GM13977 (cell line): ENCODE data around the gene RGS3.

Experiments
- DNase-seq: peaks from one replicate; pipeline ENCODE4 v3.0.0; 2012; ENCODE audit warnings: low spot score
- in situ Hi-C: fragments of 300-500 bp; cut with MboI; formaldehyde crosslinking; loops from one replicate; pipeline ENCODE4 v1.12.0; 2022; ENCODE audit warnings: low sequenced_read_pairs, low pct_unique_long_range_greater_than_20kb, mixed read lengths, inconsistent platforms; ENCODE audit not compliant: unreplicated experiment
- TF ChIP-seq, protein P1 (sequence below): IDR thresholded peaks from 2 replicates; pipeline ENCODE4 v1.5.1; 2012; ENCODE audit warnings: mild to moderate bottlenecking, control low read depth; ENCODE audit not compliant: insufficient read depth; ENCODE audit errors: extremely low read depth, missing control alignments

The RGS3 gene

DNA sequence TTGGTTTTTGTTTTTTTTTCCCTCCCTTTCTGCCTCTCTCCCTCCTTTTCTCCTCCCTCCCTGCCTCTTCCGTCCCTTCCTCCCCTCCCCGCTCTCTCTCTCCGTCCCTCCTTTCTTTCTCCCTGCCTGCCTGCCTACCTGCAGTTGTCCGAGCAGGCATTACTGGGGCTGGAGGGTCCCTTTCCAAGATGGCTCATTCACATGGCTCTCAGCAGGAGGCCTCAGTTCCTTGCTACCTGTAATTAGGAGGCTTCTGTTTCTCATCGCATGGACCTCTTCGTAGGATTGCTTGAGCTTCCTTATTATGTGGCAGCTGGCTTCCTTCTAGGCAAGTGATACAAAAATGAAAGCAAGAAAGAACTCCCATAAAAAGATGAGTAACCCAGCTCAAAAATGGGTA lies 8.0 kb downstream of the RGS3 start:
- TF ChIP-seq, protein P1, sequence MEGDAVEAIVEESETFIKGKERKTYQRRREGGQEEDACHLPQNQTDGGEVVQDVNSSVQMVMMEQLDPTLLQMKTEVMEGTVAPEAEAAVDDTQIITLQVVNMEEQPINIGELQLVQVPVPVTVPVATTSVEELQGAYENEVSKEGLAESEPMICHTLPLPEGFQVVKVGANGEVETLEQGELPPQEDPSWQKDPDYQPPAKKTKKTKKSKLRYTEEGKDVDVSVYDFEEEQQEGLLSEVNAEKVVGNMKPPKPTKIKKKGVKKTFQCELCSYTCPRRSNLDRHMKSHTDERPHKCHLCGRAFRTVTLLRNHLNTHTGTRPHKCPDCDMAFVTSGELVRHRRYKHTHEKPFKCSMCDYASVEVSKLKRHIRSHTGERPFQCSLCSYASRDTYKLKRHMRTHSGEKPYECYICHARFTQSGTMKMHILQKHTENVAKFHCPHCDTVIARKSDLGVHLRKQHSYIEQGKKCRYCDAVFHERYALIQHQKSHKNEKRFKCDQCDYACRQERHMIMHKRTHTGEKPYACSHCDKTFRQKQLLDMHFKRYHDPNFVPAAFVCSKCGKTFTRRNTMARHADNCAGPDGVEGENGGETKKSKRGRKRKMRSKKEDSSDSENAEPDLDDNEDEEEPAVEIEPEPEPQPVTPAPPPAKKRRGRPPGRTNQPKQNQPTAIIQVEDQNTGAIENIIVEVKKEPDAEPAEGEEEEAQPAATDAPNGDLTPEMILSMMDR = no peak
- in situ Hi-C loops = loop anchor here (25.0 kb wide), 1 partner anchor 191 kb away; no protein-coding TSS in a partner anchor
- no peak for DNase-seq

DNA sequence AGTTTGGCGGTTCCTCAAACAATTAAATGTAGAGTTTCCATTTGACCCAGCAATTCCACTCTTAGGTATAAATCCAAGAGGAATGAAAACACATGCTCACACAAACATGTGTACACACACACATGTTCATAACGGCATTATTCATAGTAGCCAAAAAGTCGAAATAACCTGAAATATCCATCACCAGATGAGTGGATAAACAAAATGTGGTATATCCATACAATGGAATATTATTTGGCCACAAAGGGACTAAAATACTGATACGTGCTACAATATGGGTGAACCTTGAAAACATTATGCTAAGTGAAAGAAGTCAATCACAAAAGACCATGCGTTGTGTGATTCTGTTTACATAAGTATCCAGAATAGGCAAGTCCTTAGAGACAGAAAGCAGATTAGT lies 8.7 kb downstream of the RGS3 start:
- in situ Hi-C loops = loop anchor here (25.0 kb wide), 1 partner anchor 190 kb away; no protein-coding TSS in a partner anchor
- TF ChIP-seq, protein P1 = no peak
- no peak for DNase-seq

DNA sequence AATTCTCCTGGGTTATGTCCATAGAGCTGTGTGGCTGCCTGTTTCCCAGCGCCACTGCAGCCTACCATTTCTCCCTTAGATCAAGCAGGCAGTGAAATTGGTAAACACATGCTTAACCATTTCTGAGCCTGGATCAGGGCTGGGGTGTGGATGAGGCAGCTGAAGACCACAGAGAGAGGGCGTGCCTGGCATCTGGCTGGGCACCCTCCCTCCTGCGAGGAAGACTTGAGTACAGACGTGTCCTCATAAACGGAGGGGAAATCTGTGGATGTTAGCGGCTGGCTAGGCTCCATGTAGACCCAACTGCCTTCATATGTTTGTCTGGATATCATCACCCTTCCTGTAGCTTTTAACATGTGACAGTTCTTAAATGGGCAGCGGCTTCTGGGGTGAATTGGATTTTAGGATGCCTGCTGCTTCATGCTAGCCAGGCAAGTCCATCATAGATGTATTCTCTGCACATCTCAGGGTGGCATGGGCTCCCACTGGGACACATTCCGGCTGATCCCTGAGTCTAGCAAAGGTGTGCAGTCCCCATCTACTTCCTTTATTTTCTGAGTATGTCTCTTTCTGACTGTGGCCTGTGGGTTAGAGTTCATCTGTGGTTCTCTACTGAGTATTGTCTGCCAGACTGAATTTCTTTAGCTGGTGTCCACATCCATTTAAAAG lies 11.0 kb downstream of the RGS3 start:
- DNase-seq = no peak
- TF ChIP-seq, protein P1 = no peak
- in situ Hi-C loops = loop anchor here (25.0 kb wide), 1 partner anchor 188 kb away; no protein-coding TSS in a partner anchor

- DNase-seq = no peak
- in situ Hi-C loops = no loop called here
- TF ChIP-seq, protein P1 = no peak
These were observed 11.5 kb downstream of the RGS3 start for GRCh38 chr9:113475031-113475430.

GRCh38 chr9:113475992-113476391 lies 12.5 kb downstream of the RGS3 start:
- in situ Hi-C loops = no loop called here
- DNase-seq = no peak
- TF ChIP-seq, protein P1 = no peak

- TF ChIP-seq, protein P1 = no peak
- no peak for DNase-seq
- in situ Hi-C loops = no loop called here
These were observed 13.0 kb downstream of the RGS3 start for GRCh38 chr9:113476511-113476916.
